HEK293T (cell line): Measurements from ENCODE around the gene CAMKMT.

ENCODE experiments used
- CTCF ChIA-PET: fragments of 350-600 bp; formaldehyde crosslinking; extraction: SDS; loops from one replicate; lab custom pipeline; 2021; ENCODE audit warnings: antibody characterized with exemption, inconsistent platforms; lab: Yijun Ruan, JAX
- POLR2A ChIA-PET: fragments of 350-600 bp; formaldehyde crosslinking; extraction: SDS; loops from one replicate; lab custom pipeline; 2020; ENCODE audit warnings: antibody characterized with exemption, inconsistent platforms; lab: Yijun Ruan, JAX
- DNase-seq: peaks from one replicate; pipeline ENCODE4 v3.0.0; 2012; ENCODE audit warnings: mixed read lengths; ENCODE audit errors: extremely low spot score
- ARNT ChIP-seq: fragments of 450-650 bp; IDR thresholded peaks from 2 replicates; pipeline ENCODE4 v1.6.1; 2017; ENCODE audit warnings: mild to moderate bottlenecking
- BHLHE40 ChIP-seq: fragments of 450-650 bp; IDR thresholded peaks from 2 replicates; pipeline ENCODE4 v1.6.1; 2016; ENCODE audit warnings: mild to moderate bottlenecking, moderate library complexity, borderline replicate concordance
- CTBP1 ChIP-seq: fragments of 450-650 bp; IDR thresholded peaks from 2 replicates; pipeline ENCODE4 v1.6.1; 2016; ENCODE audit warnings: borderline replicate concordance
- ELF4 ChIP-seq: fragments of 450-650 bp; IDR thresholded peaks from 2 replicates; pipeline ENCODE4 v1.6.1; 2017; ENCODE audit warnings: antibody characterized with exemption
- FOXA1 ChIP-seq: fragments of 450-650 bp; IDR thresholded peaks from 2 replicates; pipeline ENCODE4 v1.6.1; 2016; ENCODE audit warnings: mild to moderate bottlenecking
- FOXK2 ChIP-seq: fragments of 450-650 bp; IDR thresholded peaks from 2 replicates; pipeline ENCODE4 v1.6.1; 2016; ENCODE audit warnings: mild to moderate bottlenecking
- FOXM1 ChIP-seq: fragments of 450-650 bp; IDR thresholded peaks from 2 replicates; pipeline ENCODE4 v1.6.1; 2017; ENCODE audit warnings: mild to moderate bottlenecking, borderline replicate concordance
- HDGF ChIP-seq: fragments of 450-650 bp; IDR thresholded peaks from 2 replicates; pipeline ENCODE4 v1.6.1; 2017; ENCODE audit warnings: antibody characterized with exemption, borderline replicate concordance
- L3MBTL2 ChIP-seq: fragments of 450-650 bp; conservative IDR thresholded peaks from 2 replicates; pipeline ENCODE4 v1.6.1; 2016; ENCODE audit warnings: mild to moderate bottlenecking
- LEF1 ChIP-seq: fragments of 450-650 bp; IDR thresholded peaks from 2 replicates; pipeline ENCODE4 v1.6.1; 2017; ENCODE audit warnings: mild to moderate bottlenecking, borderline replicate concordance
- NFRKB ChIP-seq: fragments of 450-650 bp; IDR thresholded peaks from 2 replicates; pipeline ENCODE4 v1.6.1; 2016; ENCODE audit warnings: mild to moderate bottlenecking, moderate library complexity
- PKNOX1 ChIP-seq: fragments of 450-650 bp; IDR thresholded peaks from 2 replicates; pipeline ENCODE4 v1.6.1; 2016
- SP1 ChIP-seq: fragments of 450-650 bp; IDR thresholded peaks from 2 replicates; pipeline ENCODE4 v1.6.1; 2017
- SUZ12 ChIP-seq: fragments of 450-650 bp; IDR thresholded peaks from 2 replicates; pipeline ENCODE4 v1.6.1; 2016; ENCODE audit warnings: mild to moderate bottlenecking
- TARDBP ChIP-seq: fragments of 450-650 bp; IDR thresholded peaks from 2 replicates; pipeline ENCODE4 v1.6.1; 2016
- ZNF384 ChIP-seq: fragments of 450-650 bp; IDR thresholded peaks from 2 replicates; pipeline ENCODE4 v1.6.1; 2016

The CAMKMT gene

GRCh38 chr2:44804406-44805265 is 442.9 kb downstream of the CAMKMT start:
- TF ChIP-seq BHLHE40: no peak
- TF ChIP-seq CTBP1: no peak
- TF ChIP-seq L3MBTL2: no peak
- no peak for TF ChIP-seq PKNOX1
- no peak for TF ChIP-seq TARDBP
- TF ChIP-seq FOXA1: no peak
- no peak for DNase-seq
- ChIA-PET POLR2A (no interaction called here), CTCF (interaction anchor here (0.7 to 1.0 kb wide), 2 partner anchors 21 to 325 kb away, joined by 3 to 6 read pairs; no protein-coding TSS in a partner anchor)

- CTCF ChIA-PET: interaction anchor here (0.9 kb wide), 1 partner anchor 326 kb away, joined by 3 read pairs; no protein-coding TSS in a partner anchor
- POLR2A ChIA-PET: no interaction called here
- DNase-seq: no peak
- TF ChIP-seq FOXM1 (no peak), SP1 (no peak), ELF4 (no peak), HDGF (no peak), FOXK2 (no peak), TARDBP (no peak), NFRKB (no peak), BHLHE40 (no peak), ARNT (no peak), FOXA1 (no peak), LEF1 (no peak), ZNF384 (no peak), L3MBTL2 (no peak), PKNOX1 (no peak), CTBP1 (no peak), SUZ12 (no peak)
These were observed 443.9 kb downstream of the CAMKMT start for GRCh38 chr2:44805401-44806235.

- TF ChIP-seq BHLHE40: no peak
- no peak for TF ChIP-seq PKNOX1
- no peak for TF ChIP-seq NFRKB
- no peak for TF ChIP-seq TARDBP
- TF ChIP-seq SP1: no peak
- TF ChIP-seq ELF4: no peak
- no peak for TF ChIP-seq FOXA1
- TF ChIP-seq ARNT: no peak
- TF ChIP-seq HDGF: no peak
- TF ChIP-seq FOXM1: no peak
- no peak for TF ChIP-seq SUZ12
- TF ChIP-seq CTBP1: no peak
- TF ChIP-seq ZNF384: no peak
- no peak for TF ChIP-seq L3MBTL2
- TF ChIP-seq LEF1: no peak
- TF ChIP-seq FOXK2: no peak
- POLR2A ChIA-PET: no interaction called here
- CTCF ChIA-PET: no interaction called here
- no peak for DNase-seq
These were observed 445.7 kb downstream of the CAMKMT start for GRCh38 chr2:44807201-44808025.

GRCh38 chr2:44810892-44811530 is 449.3 kb downstream of the CAMKMT start:
- TF ChIP-seq FOXA1 (no peak), SP1 (no peak), BHLHE40 (no peak), FOXK2 (no peak), NFRKB (no peak), TARDBP (no peak)
- no peak for DNase-seq
- ChIA-PET POLR2A (no interaction called here), CTCF (no interaction called here)

GRCh38 chr2:44813165-44813564 is 451.4 kb downstream of the CAMKMT start:
- TF ChIP-seq NFRKB (no peak), CTBP1 (no peak), FOXA1 (no peak), PKNOX1 (no peak), BHLHE40 (no peak), ELF4 (no peak), HDGF (no peak), ARNT (no peak), SP1 (no peak), LEF1 (no peak), SUZ12 (no peak), ZNF384 (no peak), L3MBTL2 (no peak)
- POLR2A ChIA-PET: no interaction called here
- DNase-seq: no peak
- CTCF ChIA-PET: interaction anchor here (0.7 kb wide), 1 partner anchor 143 kb away, joined by 3 read pairs; no protein-coding TSS in a partner anchor
